ENCODE results near the gene CLHC1.
"Not testable (repeated sequence)": the region's sequence is repeated elsewhere in the genome, so short reads cannot be mapped to it uniquely, and the experiment has no call there.

Gene CLHC1

GRCh38 chr2:55268907-55269644 is 37.0 kb upstream of the CLHC1 start, which contains the start of gene MTIF2:
Gene MTIF2, minus strand, starts transcription at chr2:55269231. Its CDS starts 5,373 bp downstream, at chr2:55263858.
- ChIA-PET POLR2A (interaction anchor here (1.1 kb wide), 1 partner anchor 143 kb away, joined by 8 read pairs; no protein-coding TSS in a partner anchor), CTCF (interaction anchor here (2.1 kb wide), 1 partner anchor 12 kb away, joined by 4 read pairs; no protein-coding TSS in a partner anchor)
- peak; percentile 93 for DNase-seq (ENCODE audit: extremely low spot score)
- TF ChIP-seq CTCF (IDR thresholded peaks at IDR 0.05; ENCODE audit: control extremely low read depth, extremely low read depth, low read depth, missing control alignments), result no peak

- ChIA-PET CTCF (interaction anchor here (2.1 kb wide), 1 partner anchor 13 kb away, joined by 4 read pairs; no protein-coding TSS in a partner anchor), POLR2A (no interaction called here)
- DNase-seq (ENCODE audit: extremely low spot score), result peak; percentile 15
- TF ChIP-seq CTCF (IDR thresholded peaks at IDR 0.05; ENCODE audit: control extremely low read depth, extremely low read depth, low read depth, missing control alignments), result no peak
These were observed 36.3 kb upstream of the CLHC1 start for GRCh38 chr2:55268288-55268906.

GRCh38 chr2:55259586-55259985 is 27.5 kb upstream of the CLHC1 start:
- POLR2A ChIA-PET; DNase-seq (ENCODE audit: extremely low spot score): not testable (repeated sequence)
- CTCF ChIA-PET, result interaction anchor here (1.0 to 1.4 kb wide), 3 partner anchors 11 to 22 kb away, joined by 3 to 4 read pairs (median 3); no protein-coding TSS in a partner anchor

- ChIA-PET CTCF (no interaction called here), POLR2A (no interaction called here)
- TF ChIP-seq CTCF (IDR thresholded peaks at IDR 0.05; ENCODE audit: control extremely low read depth, extremely low read depth, low read depth, missing control alignments), result no peak
- no peak for DNase-seq (ENCODE audit: extremely low spot score)
These were observed 20.7 kb upstream of the CLHC1 start for GRCh38 chr2:55252832-55253231.

- no peak for DNase-seq (ENCODE audit: extremely low spot score)
- TF ChIP-seq CTCF (IDR thresholded peaks at IDR 0.05; ENCODE audit: control extremely low read depth, extremely low read depth, low read depth, missing control alignments), result no peak
- CTCF ChIA-PET, result interaction anchor here (1.3 kb wide), 1 partner anchor 8 kb away, joined by 3 read pairs; no protein-coding TSS in a partner anchor
- POLR2A ChIA-PET, result interaction anchor here (0.6 kb wide), 1 partner anchor 9 kb away, joined by 5 read pairs; no protein-coding TSS in a partner anchor
These were observed 14.9 kb upstream of the CLHC1 start for GRCh38 chr2:55247025-55247424.

GRCh38 chr2:55245411-55245810 is 13.3 kb upstream of the CLHC1 start:
- TF ChIP-seq CTCF (IDR thresholded peaks at IDR 0.05; ENCODE audit: control extremely low read depth, extremely low read depth, low read depth, missing control alignments), result no peak
- no peak for DNase-seq (ENCODE audit: extremely low spot score)
- ChIA-PET CTCF (no interaction called here), POLR2A (no interaction called here)

- ChIA-PET CTCF (interaction anchor here (1.0 to 1.6 kb wide), 3 partner anchors 15 to 42 kb away, joined by 3 to 4 read pairs (median 4); no protein-coding TSS in a partner anchor), POLR2A (no interaction called here)
- no peak for DNase-seq (ENCODE audit: extremely low spot score)
- TF ChIP-seq CTCF (IDR thresholded peaks at IDR 0.05; ENCODE audit: control extremely low read depth, extremely low read depth, low read depth, missing control alignments), result no peak
These were observed 10.5 kb upstream of the CLHC1 start for GRCh38 chr2:55242617-55243016.

- CTCF ChIA-PET, result interaction anchor here (1.1 kb wide), 1 partner anchor 18 kb away, joined by 3 read pairs; no protein-coding TSS in a partner anchor
- DNase-seq (ENCODE audit: extremely low spot score); POLR2A ChIA-PET: not testable (repeated sequence)
These were observed 9.5 kb upstream of the CLHC1 start for GRCh38 chr2:55241582-55241981.
